Amniotic stem cell (primary cell): Measurements from ENCODE around the gene SLC39A13.

Experiments used
- DNase-seq: peaks from one replicate; lab custom pipeline; 2025; lab: John Stamatoyannopoulos, UW

SLC39A13 gene

DNA sequence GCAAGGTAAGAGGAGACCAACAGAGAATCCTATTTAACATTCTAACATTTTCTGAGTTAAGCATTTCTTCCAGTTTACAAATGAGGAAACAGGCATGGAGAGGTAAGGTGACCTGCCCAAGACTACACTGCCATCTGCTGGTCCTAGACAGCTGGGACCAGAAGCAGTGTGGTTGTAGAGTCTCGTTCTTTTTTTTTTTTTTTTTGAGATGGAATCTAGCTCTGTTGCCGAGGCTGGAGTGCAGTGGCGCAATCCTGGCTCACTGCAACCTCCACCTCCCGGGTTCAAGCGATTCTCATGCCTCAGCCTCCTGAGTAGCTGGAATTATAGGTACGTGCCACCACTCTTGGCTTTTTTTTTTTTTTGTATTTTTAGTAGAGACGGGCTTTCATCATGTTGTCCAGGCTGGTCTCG is 45.9 kb downstream of the SLC39A13 start:
- peak; percentile 42 for DNase-seq

GRCh38 chr11:47460571-47461235 is 52.3 kb downstream of the SLC39A13 start:
- no peak for DNase-seq

DNA sequence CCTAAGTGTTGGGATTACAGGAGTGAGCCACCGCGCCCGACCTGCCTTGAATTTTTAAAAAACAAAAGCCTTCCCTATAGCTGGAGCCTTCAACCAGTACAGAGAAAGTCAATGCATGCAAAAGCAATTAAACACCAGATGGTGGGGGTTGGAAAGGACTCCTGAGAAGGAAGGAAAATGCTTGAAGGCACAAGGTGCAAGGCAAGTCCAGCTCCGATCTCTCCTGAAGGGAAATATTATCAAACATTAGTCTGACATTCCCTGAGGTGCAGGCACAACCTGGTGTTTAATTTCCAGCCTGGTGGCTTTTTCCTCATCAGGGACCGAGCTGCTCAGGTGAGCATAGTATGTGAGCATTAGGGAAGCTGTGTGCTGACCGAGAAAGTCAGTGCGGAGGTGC is 53.5 kb downstream of the SLC39A13 start:
- DNase-seq = no peak

- no peak for DNase-seq
These were observed 56.1 kb downstream of the SLC39A13 start for GRCh38 chr11:47464483-47464882.
